ENCODE results near the gene SH3TC1.

GRCh38 chr4:8238036-8238511 lies 39.0 kb downstream of the SH3TC1 start:
- TF ChIP-seq, protein P1, sequence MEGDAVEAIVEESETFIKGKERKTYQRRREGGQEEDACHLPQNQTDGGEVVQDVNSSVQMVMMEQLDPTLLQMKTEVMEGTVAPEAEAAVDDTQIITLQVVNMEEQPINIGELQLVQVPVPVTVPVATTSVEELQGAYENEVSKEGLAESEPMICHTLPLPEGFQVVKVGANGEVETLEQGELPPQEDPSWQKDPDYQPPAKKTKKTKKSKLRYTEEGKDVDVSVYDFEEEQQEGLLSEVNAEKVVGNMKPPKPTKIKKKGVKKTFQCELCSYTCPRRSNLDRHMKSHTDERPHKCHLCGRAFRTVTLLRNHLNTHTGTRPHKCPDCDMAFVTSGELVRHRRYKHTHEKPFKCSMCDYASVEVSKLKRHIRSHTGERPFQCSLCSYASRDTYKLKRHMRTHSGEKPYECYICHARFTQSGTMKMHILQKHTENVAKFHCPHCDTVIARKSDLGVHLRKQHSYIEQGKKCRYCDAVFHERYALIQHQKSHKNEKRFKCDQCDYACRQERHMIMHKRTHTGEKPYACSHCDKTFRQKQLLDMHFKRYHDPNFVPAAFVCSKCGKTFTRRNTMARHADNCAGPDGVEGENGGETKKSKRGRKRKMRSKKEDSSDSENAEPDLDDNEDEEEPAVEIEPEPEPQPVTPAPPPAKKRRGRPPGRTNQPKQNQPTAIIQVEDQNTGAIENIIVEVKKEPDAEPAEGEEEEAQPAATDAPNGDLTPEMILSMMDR (IDR thresholded peaks at IDR 0.05; ENCODE audit: low read depth, low read length) = no peak
- TF ChIP-seq POLR2A (IDR thresholded peaks at IDR 0.05; ENCODE audit: extremely low read depth, insufficient read length) = no peak
